HepG2 (cell line): ENCODE data around the gene XCR1. TPM values are rescaled to one million over a fixed set of nuclear protein-coding genes. Genes with fewer than 3 reads are reported as not detected.

Experiments used
- ATAC-seq: fragments of 200-7000 bp; cut with Tn5 transposase; 3 replicates; pipeline ENCODE4 v1.9.1; 2020; ENCODE audit warnings: mild to moderate bottlenecking, moderate library complexity
- BruUV-seq: library from RNA; stranded (reverse); fragments of 400-500 nt; replicated peaks from 2 replicates; lab custom pipeline; 2021; lab: Mats Ljungman, UMichigan
- CTCF ChIA-PET: fragments of 300-600 bp; formaldehyde crosslinking; extraction: SDS; loops from one replicate; lab custom pipeline; 2021; ENCODE audit warnings: low total read pairs, inconsistent platforms, low intra/inter-chr PET ratio; lab: Yijun Ruan, JAX
- POLR2A ChIA-PET: fragments of 350-600 bp; sonication (Branson Sonifier 250); formaldehyde crosslinking; loops from one replicate; lab custom pipeline; 2020; ENCODE audit warnings: antibody characterized with exemption, inconsistent platforms; lab: Yijun Ruan, JAX
- DNase-seq: peaks from one replicate; pipeline ENCODE4 v3.0.0-alpha.2; 2015; ENCODE audit warnings: low spot score
- FAIRE-seq: peaks from 3 replicates; lab custom pipeline; 2011; peaks lifted over from hg19 to GRCh38; lab: Jason Lieb, UNC
- H2AFZ ChIP-seq: one replicate; pipeline ENCODE4 v1.6.1; 2011; ENCODE audit warnings: low read length, inconsistent platforms
- H3K27ac ChIP-seq: fragments of 300-600 bp; 3 replicates; pipeline ENCODE4 v1.8.0; 2011; ENCODE audit warnings: mixed run types, mild to moderate bottlenecking, mixed read lengths, low read length, inconsistent platforms; ENCODE audit not compliant: insufficient read depth; ENCODE audit errors: extremely low read length
- H3K27me3 ChIP-seq, 2 experiments: fragments of 200-600 bp in 1 of 2; 2 replicates in 1 of 2; 3 replicates in 1 of 2; pipeline versions ENCODE4 v1.6.0 to v1.8.0; 2011; ENCODE audit warnings: low read length in 2 of 2, mild to moderate bottlenecking in 2 of 2, moderate library complexity in 2 of 2, inconsistent platforms in 1 of 2; ENCODE audit not compliant: insufficient read depth in 2 of 2, control insufficient read depth in 1 of 2
- H3K36me3 ChIP-seq, 2 experiments: fragments of 200-600 bp in 1 of 2; replicated peaks in 1 of 2; 2 replicates in 1 of 2; 3 replicates in 1 of 2; pipeline versions ENCODE4 v1.5.1 to v1.8.0; 2011; ENCODE audit warnings: low read length in 2 of 2, inconsistent platforms in 1 of 2; ENCODE audit not compliant: insufficient read depth in 2 of 2, control insufficient read depth in 1 of 2
- H3K4me1 ChIP-seq: 2 replicates; pipeline ENCODE4 v1.5.1; 2012; ENCODE audit warnings: low read length, inconsistent platforms; ENCODE audit not compliant: insufficient read depth
- H3K4me2 ChIP-seq: 2 replicates; pipeline ENCODE4 v1.6.0; 2011; ENCODE audit warnings: low read depth, low read length, inconsistent platforms
- H3K4me3 ChIP-seq, 3 experiments: fragments of 200-600 bp in 1 of 3; sonication (generic), shearing (Covaris generic) in 1 of 3; replicated peaks in 1 of 3; 2 replicates each; pipeline ENCODE4 v1.5.1; 2011 to 2016; ENCODE audit warnings: low read length in 3 of 3, inconsistent platforms in 2 of 3, low read depth in 2 of 3, mild to moderate bottlenecking in 2 of 3, control low read depth in 1 of 3, mixed read lengths in 1 of 3; ENCODE audit not compliant: insufficient read depth in 1 of 3
- H3K79me2 ChIP-seq: one replicate; pipeline ENCODE4 v1.6.1; 2011; ENCODE audit warnings: low read length, inconsistent platforms; ENCODE audit not compliant: insufficient read depth
- H3K9ac ChIP-seq: 2 replicates; pipeline ENCODE4 v1.6.0; 2011; ENCODE audit warnings: mild to moderate bottlenecking, low read depth, low read length, inconsistent platforms; ENCODE audit not compliant: insufficient read depth
- H3K9me3 ChIP-seq: 2 replicates; pipeline ENCODE4 v1.5.1; 2012; ENCODE audit warnings: mild to moderate bottlenecking, low read length
- H4K20me1 ChIP-seq: 2 replicates; pipeline ENCODE4 v1.6.0; 2011; ENCODE audit warnings: inconsistent platforms, mild to moderate bottlenecking, low read length, moderate library complexity; ENCODE audit not compliant: insufficient read depth
- HNF4A ChIP-seq: sonication (generic); formaldehyde crosslinking; IDR thresholded peaks from 2 replicates; pipeline ENCODE4 v1.4.0; 2020; ENCODE audit warnings: missing genetic modification reagents
- NR2F1 ChIP-seq, 2 experiments: fragments of 450-650 bp in 1 of 2; formaldehyde crosslinking in 1 of 2; IDR thresholded peaks; 2 replicates each; pipeline versions ENCODE4 v1.5.0 to v1.6.1; 2016 to 2020; ENCODE audit warnings: mild to moderate bottlenecking in 1 of 2, missing compliant biosample characterization in 1 of 2, missing genetic modification reagents in 1 of 2, moderate library complexity in 1 of 2
- ZFAT ChIP-seq: sonication (generic); formaldehyde crosslinking; conservative IDR thresholded peaks from 2 replicates; pipeline ENCODE4 v1.8.1; 2023; ENCODE audit warnings: missing genetic modification reagents, inconsistent platforms
- WGBS: methylation state at CpG from one replicate; pipeline ENCODE4 v1.1.6; 2017; ENCODE audit warnings: low lambda C conversion rate; 5-methylcytosine and 5-hydroxymethylcytosine counted together
- in situ Hi-C: cut with HindIII; loops from 2 replicates; pipeline ENCODE4 v1.10.0; 2017; ENCODE audit warnings: low pct_unique_long_range_greater_than_20kb; ENCODE audit not compliant: extremely low pct_ligation_motif_present
- intact Hi-C: fragments of 100-400 bp; cut with micrococcal nuclease; formaldehyde crosslinking; loops from one replicate; pipeline ENCODE4 v1.10.0; 2022; ENCODE audit not compliant: unreplicated experiment
- polyA plus RNA-seq, 8 experiments: library from polyadenylated mRNA; depleted of rRNA in 3 of 8; stranded (reverse) in 7 of 8; unstranded in 1 of 8; fragments of >200 nt; fragmentation: Illumina TruSeq in 4 of 8; extraction: Trizol in 4 of 8; gene quantifications; 2 replicates each; pipeline versions ENCODE4 v1.2.1 to v1.2.3, GENCODE V29; 2011 to 2016; ENCODE audit warnings: low read depth in 4 of 8, missing spikeins in 1 of 8, mixed read lengths in 1 of 8; ENCODE audit not compliant: insufficient read depth in 1 of 8
- total RNA-seq, 5 experiments: library from RNA; depleted of rRNA; stranded (reverse); fragments of >200 nt; fragmentation: Illumina TruSeq; extraction: Trizol; gene quantifications; 2 replicates each; pipeline ENCODE4 v1.2.3, GENCODE V29; 2016; ENCODE audit warnings: low read depth in 1 of 5
- TF ChIP-seq, protein P1 (sequence below): sonication (generic); formaldehyde crosslinking; IDR thresholded peaks from 2 replicates; pipeline ENCODE4 v1.5.0; 2020; ENCODE audit warnings: mild to moderate bottlenecking, missing genetic modification reagents, borderline replicate concordance

Gene XCR1
- total and polyA plus RNA-seq, 2 of the 13 experiments (the other 11 are each of a cell fraction or from before 2014, with no cell fraction given), result not detected

- Histone ChIP-seq H3K27me3 (no peaks in the 10 kb centered on the region), H3K9ac (no peak overlapping the region), H3K79me2 (peaks cover 27% of the 10 kb centered on the region), H3K4me1 (peaks cover 47% of the 10 kb centered on the region), H3K27ac (peak overlapping the region; percentile 61), H3K36me3 (peaks cover 3 to 46% of the 10 kb centered on the region in 2 experiments; a peak in 4 of 5 replicates), H3K4me2 (no peak overlapping the region), H4K20me1 (no peaks in the 10 kb centered on the region), H3K4me3 (no peak overlapping the region), H2AFZ (no peak overlapping the region), H3K9me3 (no peaks in the 10 kb centered on the region)
- DNase-seq (no peak), FAIRE-seq (no peak), ATAC-seq (no peak)
- ChIA-PET CTCF (no interaction called here), POLR2A (no interaction called here)
- no TSS peak for BruUV-seq
- in situ Hi-C loops (no loop called here), intact Hi-C loops (no loop called here)
- TF ChIP-seq, protein P1, sequence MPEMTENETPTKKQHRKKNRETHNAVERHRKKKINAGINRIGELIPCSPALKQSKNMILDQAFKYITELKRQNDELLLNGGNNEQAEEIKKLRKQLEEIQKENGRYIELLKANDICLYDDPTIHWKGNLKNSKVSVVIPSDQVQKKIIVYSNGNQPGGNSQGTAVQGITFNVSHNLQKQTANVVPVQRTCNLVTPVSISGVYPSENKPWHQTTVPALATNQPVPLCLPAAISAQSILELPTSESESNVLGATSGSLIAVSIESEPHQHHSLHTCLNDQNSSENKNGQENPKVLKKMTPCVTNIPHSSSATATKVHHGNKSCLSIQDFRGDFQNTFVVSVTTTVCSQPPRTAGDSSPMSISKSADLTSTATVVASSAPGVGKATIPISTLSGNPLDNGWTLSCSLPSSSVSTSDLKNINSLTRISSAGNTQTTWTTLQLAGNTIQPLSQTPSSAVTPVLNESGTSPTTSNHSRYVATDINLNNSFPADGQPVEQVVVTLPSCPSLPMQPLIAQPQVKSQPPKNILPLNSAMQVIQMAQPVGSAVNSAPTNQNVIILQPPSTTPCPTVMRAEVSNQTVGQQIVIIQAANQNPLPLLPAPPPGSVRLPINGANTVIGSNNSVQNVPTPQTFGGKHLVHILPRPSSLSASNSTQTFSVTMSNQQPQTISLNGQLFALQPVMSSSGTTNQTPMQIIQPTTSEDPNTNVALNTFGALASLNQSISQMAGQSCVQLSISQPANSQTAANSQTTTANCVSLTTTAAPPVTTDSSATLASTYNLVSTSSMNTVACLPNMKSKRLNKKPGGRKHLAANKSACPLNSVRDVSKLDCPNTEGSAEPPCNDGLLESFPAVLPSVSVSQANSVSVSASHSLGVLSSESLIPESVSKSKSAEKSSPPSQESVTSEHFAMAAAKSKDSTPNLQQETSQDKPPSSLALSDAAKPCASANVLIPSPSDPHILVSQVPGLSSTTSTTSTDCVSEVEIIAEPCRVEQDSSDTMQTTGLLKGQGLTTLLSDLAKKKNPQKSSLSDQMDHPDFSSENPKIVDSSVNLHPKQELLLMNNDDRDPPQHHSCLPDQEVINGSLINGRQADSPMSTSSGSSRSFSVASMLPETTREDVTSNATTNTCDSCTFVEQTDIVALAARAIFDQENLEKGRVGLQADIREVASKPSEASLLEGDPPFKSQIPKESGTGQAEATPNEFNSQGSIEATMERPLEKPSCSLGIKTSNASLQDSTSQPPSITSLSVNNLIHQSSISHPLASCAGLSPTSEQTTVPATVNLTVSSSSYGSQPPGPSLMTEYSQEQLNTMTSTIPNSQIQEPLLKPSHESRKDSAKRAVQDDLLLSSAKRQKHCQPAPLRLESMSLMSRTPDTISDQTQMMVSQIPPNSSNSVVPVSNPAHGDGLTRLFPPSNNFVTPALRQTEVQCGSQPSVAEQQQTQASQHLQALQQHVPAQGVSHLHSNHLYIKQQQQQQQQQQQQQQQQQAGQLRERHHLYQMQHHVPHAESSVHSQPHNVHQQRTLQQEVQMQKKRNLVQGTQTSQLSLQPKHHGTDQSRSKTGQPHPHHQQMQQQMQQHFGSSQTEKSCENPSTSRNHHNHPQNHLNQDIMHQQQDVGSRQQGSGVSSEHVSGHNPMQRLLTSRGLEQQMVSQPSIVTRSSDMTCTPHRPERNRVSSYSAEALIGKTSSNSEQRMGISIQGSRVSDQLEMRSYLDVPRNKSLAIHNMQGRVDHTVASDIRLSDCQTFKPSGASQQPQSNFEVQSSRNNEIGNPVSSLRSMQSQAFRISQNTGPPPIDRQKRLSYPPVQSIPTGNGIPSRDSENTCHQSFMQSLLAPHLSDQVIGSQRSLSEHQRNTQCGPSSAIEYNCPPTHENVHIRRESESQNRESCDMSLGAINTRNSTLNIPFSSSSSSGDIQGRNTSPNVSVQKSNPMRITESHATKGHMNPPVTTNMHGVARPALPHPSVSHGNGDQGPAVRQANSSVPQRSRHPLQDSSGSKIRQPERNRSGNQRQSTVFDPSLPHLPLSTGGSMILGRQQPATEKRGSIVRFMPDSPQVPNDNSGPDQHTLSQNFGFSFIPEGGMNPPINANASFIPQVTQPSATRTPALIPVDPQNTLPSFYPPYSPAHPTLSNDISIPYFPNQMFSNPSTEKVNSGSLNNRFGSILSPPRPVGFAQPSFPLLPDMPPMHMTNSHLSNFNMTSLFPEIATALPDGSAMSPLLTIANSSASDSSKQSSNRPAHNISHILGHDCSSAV (CRISPR knock-in tag), result no peak
- TF ChIP-seq NR2F1 (CRISPR knock-in tag; IDR thresholded peaks at IDR 0.05) (no peak), ZFAT (no peak), HNF4A (peak; percentile 22; the same call in 1 of the 2 replicates)
- TF ChIP-seq, all 625 proteins: peak for 1
- 86% methylated on average over 8 of the region's 8 CpGs for WGBS
Measured at GRCh38 chr3:45984331-45985312, 42.7 kb downstream of the XCR1 start.
